ENCODE results near the gene IL22.

IL22 gene

GRCh38 chr12:68231229-68231628 is 22.2 kb downstream of the IL22 start:
- TF ChIP-seq CTCF (IDR thresholded peaks at IDR 0.05; ENCODE audit: extremely low read depth, insufficient read depth, missing control alignments): no peak
- in situ Hi-C loops (cut with MboI; ENCODE audit: low pct_unique_long_range_greater_than_20kb, low sequenced_read_pairs, unreplicated experiment): loop anchor here (10.0 to 25.0 kb wide), 2 partner anchors 84 to 456 kb away; partner anchors contain the start of gene NUP107
- DNase-seq (ENCODE audit: low spot score): no peak

- no peak for DNase-seq (ENCODE audit: low spot score)
- in situ Hi-C loops (cut with MboI; ENCODE audit: low pct_unique_long_range_greater_than_20kb, low sequenced_read_pairs, unreplicated experiment): loop anchor here (10.0 to 25.0 kb wide), 2 partner anchors 85 to 457 kb away; partner anchors contain the start of gene NUP107
- TF ChIP-seq CTCF (IDR thresholded peaks at IDR 0.05; ENCODE audit: extremely low read depth, insufficient read depth, missing control alignments): no peak
These were observed 23.4 kb downstream of the IL22 start for GRCh38 chr12:68229956-68230355.

- no peak for DNase-seq (ENCODE audit: low spot score)
- TF ChIP-seq CTCF (IDR thresholded peaks at IDR 0.05; ENCODE audit: extremely low read depth, insufficient read depth, missing control alignments): no peak
- in situ Hi-C loops (cut with MboI; ENCODE audit: low pct_unique_long_range_greater_than_20kb, low sequenced_read_pairs, unreplicated experiment): loop anchor here (25.0 kb wide), 1 partner anchor 460 kb away; the partner anchor contains the start of gene NUP107
These were observed 26.0 kb downstream of the IL22 start for GRCh38 chr12:68227356-68227755.

GRCh38 chr12:68225576-68226476 is 27.6 kb downstream of the IL22 start, which contains the start of gene IL26:
Gene IL26 (minus strand): TSS chr12:68225810. CDS start chr12:68225756, 54 bp downstream.
- in situ Hi-C loops (cut with MboI; ENCODE audit: low pct_unique_long_range_greater_than_20kb, low sequenced_read_pairs, unreplicated experiment): loop anchor here (25.0 kb wide), 1 partner anchor 461 kb away; the partner anchor contains the start of gene NUP107
- no peak for TF ChIP-seq CTCF (IDR thresholded peaks at IDR 0.05; ENCODE audit: extremely low read depth, insufficient read depth, missing control alignments)
- no peak for DNase-seq (ENCODE audit: low spot score)

GRCh38 chr12:68224613-68225285 is 28.7 kb downstream of the IL22 start:
- DNase-seq (ENCODE audit: low spot score): no peak

More at GRCh38 chr12:68224613-68225285, 28.7 kb downstream of the IL22 start:
- TF ChIP-seq CTCF (IDR thresholded peaks at IDR 0.05; ENCODE audit: extremely low read depth, insufficient read depth, missing control alignments): no peak
- in situ Hi-C loops (cut with MboI; ENCODE audit: low pct_unique_long_range_greater_than_20kb, low sequenced_read_pairs, unreplicated experiment): loop anchor here (25.0 kb wide), 1 partner anchor 463 kb away; the partner anchor contains the start of gene NUP107
